ELR (cell line): Measurements from ENCODE around the gene UNC5C.

Experiments used
- DNase-seq: peaks from one replicate; pipeline ENCODE4 v3.0.0-alpha.2; 2015; ENCODE audit warnings: low read depth

Gene UNC5C

DNA sequence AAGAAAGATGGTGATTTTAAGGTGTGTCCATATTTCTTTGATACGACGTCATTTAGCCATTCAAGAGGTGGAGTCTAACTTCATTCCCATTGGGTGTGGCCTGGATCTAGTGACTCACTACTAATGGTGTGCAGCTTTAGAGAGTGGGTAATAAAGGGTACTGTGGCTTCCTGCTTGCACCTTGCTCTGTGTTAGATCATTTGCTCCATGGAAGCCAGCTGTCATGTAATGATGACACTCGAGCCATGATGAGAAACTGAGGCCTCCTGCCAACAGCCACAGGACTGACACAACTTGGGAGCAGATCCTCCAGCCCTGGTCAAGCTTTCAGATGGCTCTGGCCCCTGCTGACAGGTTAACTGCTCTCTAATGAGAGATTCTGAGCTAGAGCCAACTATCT lies 82.0 kb downstream of the UNC5C start:
- DNase-seq: no peak

GRCh38 chr4:95465010-95465409 lies 83.8 kb downstream of the UNC5C start:
- DNase-seq: no peak

DNA sequence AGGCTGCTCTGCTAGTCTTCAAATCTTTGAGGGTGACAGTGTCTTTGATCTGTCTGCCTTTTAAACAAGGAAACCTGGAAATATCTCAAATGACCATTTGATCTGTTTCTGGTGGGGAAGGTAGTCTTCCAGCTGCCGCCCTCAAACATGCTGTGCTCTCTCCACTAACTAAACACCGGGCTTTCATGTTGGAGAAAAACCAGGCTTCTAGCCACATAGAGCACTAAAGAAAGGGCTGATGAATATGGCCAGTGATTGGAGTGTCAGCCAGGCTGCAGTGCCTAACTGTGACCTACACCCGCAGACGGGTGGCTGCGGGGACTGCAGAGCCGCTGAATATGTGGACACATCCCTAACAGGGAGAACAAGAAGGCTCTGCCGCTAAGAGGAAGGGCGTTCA lies 85.9 kb downstream of the UNC5C start:
- DNase-seq: no peak

DNA sequence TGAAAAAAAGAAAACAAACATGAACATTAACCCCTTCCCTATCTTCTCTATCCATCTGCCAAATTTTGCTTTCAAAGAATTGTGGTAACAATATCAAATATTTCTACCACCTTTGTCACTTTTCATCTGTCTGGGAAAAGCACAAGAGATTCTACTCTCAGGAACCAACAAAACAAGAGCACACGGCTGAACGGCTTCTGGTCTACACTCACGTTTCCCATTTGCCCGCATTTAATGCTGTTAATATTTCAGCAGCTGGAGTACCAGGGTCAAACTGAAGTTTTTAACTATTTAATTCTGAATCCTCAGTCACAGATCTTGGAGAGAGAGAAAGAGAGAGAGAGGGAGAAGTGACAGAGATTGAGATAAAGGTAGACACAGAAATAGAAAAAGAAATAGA lies 91.4 kb downstream of the UNC5C start:
- no peak for DNase-seq

DNA sequence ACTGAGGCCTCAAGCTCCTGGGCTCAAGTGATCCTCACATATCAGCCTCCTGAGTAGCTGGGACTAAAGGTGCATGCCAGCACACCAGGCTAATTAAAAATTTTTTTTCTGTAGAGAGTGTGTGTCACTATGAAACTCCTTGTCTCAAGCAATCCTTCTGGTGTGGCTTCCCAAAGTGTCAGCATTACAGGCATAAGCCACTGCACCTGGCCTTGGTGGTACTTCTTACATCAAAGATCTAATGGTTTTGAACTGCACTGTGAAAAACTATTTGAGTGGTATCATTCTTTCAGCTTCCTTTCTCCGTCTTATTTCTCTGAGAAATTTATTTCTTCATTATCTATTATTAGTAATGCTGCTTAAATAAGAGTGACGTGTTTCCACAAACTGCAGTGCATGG lies 98.5 kb downstream of the UNC5C start:
- no peak for DNase-seq

- DNase-seq: no peak
These were observed 102.6 kb downstream of the UNC5C start for GRCh38 chr4:95446173-95446572.

DNA sequence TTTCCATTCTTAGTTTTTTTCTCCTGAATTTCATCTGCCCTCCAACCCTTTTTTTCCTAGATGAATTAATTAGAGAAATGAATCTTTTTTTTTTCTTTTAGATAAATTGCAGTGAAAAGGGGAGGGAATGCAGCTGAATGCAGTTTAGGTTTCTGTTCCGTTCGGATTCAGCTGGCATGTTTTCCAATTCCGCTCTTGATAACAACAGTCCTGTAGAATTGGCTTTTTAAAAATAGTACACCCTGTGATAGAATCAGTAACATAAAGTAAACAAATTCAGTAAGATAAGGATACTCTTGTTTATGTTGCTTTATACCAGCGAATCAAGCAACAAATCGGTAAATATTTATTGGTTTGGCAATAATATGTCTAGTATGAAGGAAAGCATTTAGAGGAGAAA lies 103.5 kb downstream of the UNC5C start:
- DNase-seq: no peak

DNA sequence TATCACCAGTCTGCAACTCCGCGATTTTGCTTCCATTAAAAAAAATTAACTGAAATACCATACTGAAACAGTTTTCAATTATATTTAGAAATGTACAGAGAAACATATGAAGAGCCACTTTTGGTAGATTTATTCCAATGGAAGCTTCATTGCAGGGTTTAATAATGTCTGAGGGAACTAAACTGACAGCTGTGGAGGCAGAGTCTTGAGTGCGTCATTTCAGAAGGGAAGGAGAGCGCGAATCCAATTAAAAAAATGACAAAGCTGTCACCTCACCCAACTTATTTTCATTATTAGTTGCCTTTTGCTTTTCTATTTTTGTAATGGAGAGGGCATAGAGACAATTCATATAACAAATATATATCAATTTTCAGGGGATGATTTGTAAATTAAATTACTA lies 104.0 kb downstream of the UNC5C start:
- no peak for DNase-seq

- no peak for DNase-seq
These were observed 108.9 kb downstream of the UNC5C start for GRCh38 chr4:95439896-95440295.

- no peak for DNase-seq
These were observed 109.7 kb downstream of the UNC5C start for GRCh38 chr4:95439071-95439470.

- DNase-seq: no peak
These were observed 116.3 kb downstream of the UNC5C start for GRCh38 chr4:95432466-95432865.

DNA sequence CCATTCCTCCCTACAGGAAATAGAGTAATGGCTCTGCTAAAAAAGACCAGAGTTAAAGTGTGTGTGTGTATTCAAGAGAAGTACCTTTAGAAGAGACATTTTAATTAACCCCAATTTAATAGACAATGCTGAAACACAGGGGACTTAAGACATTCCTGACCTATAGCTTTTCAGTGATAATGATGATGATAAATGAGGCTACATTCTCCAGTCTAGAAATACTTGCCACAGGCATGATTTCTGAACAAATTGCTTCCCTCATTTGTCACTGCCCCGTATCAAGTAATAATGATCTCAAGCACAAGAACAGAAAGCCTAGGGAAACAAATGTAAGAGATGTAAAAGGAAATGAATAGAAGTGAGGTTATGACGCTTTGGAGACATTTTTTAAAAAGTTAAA lies 117.1 kb downstream of the UNC5C start:
- no peak for DNase-seq

DNA sequence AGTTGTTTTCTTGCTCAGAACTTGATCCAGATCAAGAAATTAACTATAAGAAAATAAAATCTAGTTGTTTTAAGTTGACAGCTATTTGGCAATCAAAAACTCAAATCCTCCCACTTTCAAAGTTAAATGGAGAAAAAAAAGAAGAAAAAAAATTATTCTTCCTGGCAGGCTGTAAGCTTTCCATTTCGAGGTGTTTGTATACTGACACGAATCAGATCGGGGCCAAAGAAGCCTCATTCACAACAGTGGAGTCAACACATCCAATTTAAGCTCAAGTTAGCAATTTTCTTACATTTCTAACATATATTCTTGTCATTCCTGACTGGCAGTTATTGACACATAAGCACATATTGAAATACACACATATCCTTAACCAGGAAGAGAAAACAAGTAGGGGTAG lies 119.4 kb downstream of the UNC5C start:
- DNase-seq: no peak

DNA sequence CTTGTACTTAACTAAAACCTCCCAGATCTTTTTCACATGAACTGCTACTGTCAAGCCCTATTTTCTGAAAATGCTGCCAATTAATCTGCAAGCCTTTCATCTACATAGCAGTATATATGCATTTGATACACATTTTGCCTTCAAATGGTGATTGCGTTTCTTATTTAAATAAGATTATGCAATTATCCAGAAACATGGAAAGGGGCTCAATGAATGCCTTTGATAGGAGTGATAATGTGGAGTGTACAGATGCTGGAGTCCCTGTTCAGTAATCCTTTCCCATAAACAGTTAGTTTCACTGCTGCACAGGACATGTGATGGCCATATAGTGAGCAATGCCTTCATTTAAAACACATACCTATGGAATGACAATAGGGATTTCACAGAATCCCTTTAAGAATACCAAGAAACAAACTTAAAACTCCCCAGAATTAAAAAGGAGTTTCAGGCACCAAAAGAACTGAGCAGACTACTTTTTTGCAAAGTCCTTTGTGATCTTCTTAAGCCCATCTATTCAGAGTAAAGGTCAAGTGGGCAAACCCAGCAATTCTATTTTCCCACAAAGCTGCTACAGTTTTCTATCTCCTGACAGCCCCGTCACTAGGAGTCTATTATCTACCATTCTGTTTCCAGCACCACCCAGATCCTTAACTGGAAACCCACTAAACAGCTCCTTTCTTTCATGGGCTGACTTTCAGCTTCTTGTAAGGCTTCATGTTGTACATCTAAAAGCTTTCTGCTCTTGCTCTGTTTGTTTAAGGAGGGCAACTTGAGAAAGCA lies 120.3 kb downstream of the UNC5C start:
- no peak for DNase-seq

DNA sequence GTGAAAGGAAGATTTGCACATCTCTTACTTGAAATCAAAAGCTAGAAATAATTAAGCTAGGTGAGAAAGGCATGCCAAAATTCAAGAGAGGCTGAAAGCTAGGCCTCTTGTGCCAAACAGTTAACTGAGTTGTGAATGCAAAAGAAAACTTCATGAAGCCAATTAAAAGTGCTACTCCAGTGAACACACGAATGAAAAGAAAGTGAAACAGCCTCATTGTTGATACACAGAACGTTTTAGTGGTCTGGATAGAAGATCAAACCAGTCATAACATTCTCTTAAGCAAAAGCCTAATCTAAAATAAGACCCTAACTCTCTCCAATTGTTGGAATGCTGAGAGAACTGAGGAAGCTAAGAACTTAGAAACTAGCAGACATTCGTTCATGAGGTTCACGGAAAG lies 122.3 kb downstream of the UNC5C start:
- DNase-seq: no peak

DNA sequence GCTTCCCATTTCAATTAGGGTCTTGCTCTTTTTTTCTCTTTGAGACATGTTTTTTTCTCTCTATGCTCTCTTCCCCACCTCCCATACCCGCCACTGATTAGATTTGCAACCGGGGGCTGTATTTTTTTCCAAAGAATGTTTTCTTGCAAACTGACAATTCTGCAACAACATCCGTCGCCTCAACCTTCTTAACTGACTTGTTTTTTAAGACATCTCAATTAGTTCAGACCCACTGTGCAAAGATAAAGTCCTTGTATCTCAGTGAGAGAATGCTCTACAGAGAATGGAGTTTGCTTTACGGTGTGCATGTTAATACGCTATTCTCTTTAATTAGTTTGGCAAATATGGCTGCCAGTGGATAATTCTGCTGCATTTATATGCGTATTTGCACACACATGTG lies 126.3 kb downstream of the UNC5C start:
- DNase-seq: no peak

GRCh38 chr4:95421869-95422268 lies 126.9 kb downstream of the UNC5C start:
- no peak for DNase-seq

- DNase-seq: no peak
These were observed 131.2 kb downstream of the UNC5C start for GRCh38 chr4:95417531-95417930.

DNA sequence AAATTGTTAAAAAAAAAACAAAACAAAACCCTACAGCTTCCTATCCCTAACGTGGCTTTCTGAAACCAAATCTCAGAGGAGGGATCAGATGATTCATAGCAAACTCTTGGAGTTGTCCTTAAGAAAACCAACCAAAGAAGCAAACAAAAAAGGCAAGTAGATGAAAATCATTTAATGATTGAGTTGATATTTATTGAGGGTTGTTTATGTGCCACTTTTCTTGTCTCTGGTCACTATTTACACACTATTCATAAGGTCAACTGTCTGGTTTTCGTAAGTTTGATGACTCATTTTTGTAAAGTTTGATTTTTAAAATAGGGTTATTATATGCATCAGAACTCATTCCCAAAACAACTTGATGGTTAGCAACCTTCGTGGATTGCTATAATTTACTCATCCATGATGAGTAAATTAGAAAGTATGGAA lies 133.4 kb downstream of the UNC5C start:
- no peak for DNase-seq

GRCh38 chr4:95411371-95412088 lies 137.2 kb downstream of the UNC5C start:
- no peak for DNase-seq

DNA sequence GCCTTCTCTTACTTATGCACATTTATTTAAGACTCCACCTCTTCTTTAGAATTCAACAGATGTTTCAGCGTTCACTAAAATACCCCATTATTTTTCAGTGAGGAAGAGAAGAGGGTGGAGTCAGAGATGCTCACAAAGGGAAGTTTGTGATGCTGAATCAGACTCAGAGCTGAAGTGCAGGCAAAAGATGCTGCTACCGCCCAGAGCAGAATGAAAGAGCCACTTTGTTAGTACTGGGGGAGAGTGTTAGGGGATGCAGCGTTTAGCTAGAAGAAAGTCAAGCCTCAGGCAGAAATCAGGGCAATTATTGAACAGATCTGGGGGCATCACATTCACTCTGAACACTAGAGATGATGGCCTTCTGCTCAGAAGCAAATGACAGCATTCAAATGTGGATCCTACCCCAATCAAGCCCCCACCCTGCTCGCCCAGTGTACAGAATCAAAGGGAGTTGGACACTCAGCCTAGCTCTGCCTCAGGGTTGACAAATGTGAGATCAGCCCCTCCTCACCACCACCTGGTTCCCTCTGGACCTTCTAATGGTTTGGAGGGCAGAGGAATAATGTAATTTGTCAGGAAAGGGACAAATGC lies 138.3 kb downstream of the UNC5C start:
- DNase-seq: no peak

- DNase-seq: no peak
These were observed 139.0 kb downstream of the UNC5C start for GRCh38 chr4:95409750-95410149.

GRCh38 chr4:95409127-95409526 lies 139.6 kb downstream of the UNC5C start:
- no peak for DNase-seq
